GM21423 (cell line): ENCODE measurements around the gene COX7A2.

Experiments
- ATAC-seq: cut with Tn5 transposase; IDR thresholded peaks from one replicate; pipeline ENCODE4 v1.9.1; 2021; ENCODE audit warnings: mild to moderate bottlenecking, moderate library complexity; ENCODE audit not compliant: unreplicated experiment

COX7A2 gene

GRCh38 chr6:75201901-75202672 lies 41.5 kb downstream of the COX7A2 start:
- ATAC-seq = no peak

- ATAC-seq = no peak
These were observed 42.6 kb downstream of the COX7A2 start for GRCh38 chr6:75201021-75201420.

DNA sequence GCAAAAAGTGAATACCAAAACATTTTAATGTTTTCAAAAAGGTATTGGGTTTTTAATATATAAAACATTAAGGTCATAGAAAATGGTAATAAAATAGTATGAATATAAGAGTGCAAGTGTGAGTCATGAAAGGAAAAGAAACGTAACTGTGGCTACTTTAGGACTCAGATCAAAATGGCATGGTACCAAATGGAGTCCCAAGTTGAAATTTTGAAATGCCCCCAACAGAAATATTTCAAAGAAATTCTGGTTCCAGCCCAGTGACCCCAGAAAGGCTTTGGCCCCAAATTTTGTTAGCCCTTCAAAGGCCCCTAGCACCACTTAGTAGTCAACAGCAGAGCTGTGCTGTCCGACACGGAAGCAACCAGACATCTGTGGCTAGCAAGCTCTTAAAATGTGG lies 43.7 kb downstream of the COX7A2 start:
- ATAC-seq = no peak

GRCh38 chr6:75196081-75196687 lies 47.4 kb downstream of the COX7A2 start:
- no peak for ATAC-seq

GRCh38 chr6:75188221-75188925 lies 55.2 kb downstream of the COX7A2 start:
- ATAC-seq = no peak
